Measurements from ENCODE around the gene ELK3.
A peak's percentile ranks its signal among the peaks of the same experiment; 100 is the strongest.

The ELK3 gene

DNA sequence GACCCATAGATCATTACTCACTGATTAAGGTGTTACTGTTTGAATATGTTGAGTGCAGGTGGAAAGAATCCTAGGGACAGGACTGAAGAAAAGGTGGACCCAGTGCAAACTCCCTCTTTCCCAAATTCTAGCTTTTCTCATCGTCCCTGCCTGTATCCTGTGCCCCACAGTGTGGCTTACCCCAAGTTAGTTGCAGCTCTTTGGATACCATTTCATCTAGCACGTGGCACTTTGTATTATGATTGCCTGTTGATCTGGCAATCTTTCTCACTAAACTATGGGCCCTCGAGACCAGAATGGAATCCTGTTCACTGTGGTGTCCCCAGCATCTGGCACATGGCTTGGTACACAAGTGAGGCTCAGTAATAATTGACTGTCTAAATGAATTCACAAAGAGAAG lies 66.5 kb downstream of the ELK3 start:
- DNase-seq: no peak

DNA sequence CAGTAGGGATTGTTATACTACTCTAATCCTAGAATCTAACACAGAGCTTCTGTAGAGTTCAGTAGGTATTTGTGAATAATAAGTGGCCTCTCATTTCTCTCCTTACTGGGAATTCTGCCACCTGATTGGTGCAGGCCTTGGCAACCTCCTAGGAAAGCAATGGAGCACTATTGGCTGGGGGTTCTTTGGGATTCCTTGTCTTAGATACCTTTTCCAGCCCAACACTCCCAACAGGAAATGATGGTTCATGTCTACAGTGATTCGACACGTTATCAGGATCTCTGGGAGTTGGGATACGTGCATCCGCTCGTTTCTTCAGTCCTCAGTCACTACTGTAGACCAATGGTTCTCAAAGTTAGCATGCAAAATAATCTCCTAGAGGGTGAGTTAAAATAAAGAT lies 67.4 kb downstream of the ELK3 start:
- DNase-seq: no peak

DNA sequence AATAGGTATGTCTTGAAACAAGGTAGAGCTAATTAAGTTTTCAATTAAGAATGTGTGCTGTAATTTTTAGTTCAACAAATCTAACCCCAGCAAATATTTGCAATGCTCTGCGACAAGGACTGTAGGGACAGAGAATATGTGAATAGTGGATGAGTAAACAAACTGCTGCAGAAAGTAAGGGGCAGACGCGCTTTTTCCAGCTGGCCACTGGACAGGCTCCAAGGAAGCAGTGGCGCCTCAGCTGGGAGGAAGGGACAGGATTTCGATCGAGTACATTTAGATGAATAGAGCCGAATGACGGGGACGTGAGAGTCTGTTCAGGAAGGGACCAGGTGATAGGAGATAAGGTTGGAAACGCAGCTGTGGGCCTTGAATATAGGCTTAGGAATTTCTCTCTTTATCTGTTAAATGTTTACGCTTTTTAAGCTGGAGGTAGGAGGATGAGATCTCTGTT lies 69.3 kb downstream of the ELK3 start:
- DNase-seq: peak; percentile 88

- DNase-seq: no peak
Observed at GRCh38 chr12:96265400-96265799, 71.2 kb downstream of the ELK3 start.

DNA sequence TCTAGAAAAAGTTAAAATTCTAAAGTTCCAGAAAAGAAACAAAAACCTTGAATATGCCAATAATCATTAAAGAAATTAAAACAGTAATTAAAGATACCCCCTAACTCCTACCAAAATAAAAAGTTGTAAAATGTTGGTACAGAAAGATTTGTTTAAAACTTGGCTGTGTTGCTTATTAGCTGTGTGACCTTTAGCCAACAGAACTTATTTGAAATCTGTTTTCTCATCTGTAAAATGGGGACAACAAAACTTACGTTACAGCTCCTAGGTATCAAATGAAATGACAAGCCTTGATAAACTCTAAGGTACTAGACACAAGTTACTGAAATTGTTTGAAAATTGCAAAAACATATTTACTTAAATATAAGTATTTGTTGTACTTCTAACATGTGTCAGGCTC lies 71.7 kb downstream of the ELK3 start:
- no peak for DNase-seq

DNA sequence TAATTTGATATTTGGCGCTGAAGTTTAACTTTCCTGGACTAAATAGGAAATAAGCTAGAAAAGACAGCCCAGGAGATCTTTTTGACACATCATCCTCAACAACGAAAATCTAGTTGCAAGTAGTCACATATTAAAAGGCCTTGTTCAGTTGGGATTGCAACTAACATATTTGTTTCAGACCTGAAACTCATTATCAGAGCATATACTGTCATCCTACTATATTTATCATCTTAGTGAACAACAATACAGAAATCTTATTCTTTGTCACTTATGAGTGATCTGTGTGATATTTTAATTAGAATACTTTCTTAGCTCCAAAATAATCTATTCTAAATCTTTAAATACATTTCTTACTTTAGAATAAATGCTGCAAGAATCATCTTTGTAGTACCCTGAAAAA lies 72.1 kb downstream of the ELK3 start:
- no peak for DNase-seq

- no peak for DNase-seq
Observed at GRCh38 chr12:96271469-96272199, 77.5 kb downstream of the ELK3 start.

- DNase-seq: no peak
Observed at GRCh38 chr12:96274331-96274730, 80.2 kb downstream of the ELK3 start.

- DNase-seq: no peak
Observed at GRCh38 chr12:96285158-96285557, 91.0 kb downstream of the ELK3 start.

GRCh38 chr12:96289067-96289466 lies 94.9 kb downstream of the ELK3 start:
- DNase-seq: no peak

DNA sequence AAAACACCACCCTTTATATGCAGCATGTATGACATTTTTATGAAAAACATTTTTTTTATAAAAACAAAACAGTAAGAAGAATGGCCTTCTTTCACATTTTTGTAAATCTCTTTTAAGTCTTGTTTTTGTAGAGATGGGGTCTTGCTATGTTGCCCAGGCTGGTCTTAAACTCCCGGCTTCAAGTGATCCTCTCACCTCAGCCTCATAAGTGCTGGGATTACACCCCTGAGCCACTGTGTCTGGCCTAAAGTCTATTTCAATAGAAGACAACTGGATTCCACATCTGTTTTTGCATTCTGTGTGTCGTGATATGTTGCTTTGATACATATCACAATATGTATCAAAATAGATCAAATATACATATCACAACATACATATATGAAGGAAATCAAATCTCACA lies 98.9 kb downstream of the ELK3 start:
- DNase-seq: no peak

DNA sequence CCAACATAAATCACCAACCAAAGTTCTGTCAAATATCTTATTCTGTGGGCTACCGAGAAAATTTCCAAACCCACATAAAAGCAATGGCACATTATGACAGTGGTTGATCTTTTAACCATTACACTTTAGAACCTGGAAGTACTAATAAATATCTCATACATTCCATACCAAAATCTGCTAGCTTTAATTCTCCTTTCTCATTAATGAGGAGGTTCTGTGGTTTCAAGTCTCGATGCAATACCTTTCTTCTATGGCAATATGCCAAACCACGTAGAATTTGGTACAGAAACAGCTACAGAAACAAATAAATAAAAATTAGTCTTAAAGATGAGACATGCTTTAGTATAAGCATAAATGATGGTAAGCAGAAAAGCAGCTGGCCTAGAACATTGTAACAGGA lies 100.7 kb downstream of the ELK3 start:
- DNase-seq: no peak

- no peak for DNase-seq
Observed at GRCh38 chr12:96295532-96296160, 101.5 kb downstream of the ELK3 start.

DNA sequence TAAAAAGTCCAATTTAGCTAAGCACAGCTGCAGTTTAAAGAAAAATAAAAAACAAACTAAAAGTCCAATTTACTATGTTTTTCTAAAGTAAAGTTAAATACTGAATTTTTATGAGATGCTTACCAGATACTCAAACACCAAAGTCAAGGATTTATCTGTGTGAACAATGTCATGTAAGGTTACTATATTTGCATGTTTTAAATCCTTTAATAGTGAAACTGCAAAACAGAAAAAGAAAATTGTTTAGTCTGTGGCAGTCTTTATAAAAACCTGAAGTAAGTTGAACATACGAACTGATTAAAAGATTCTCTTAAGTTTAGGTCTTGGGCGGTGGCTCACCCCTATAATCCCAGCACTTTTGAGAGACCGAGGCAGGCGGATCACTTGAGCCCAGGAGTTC lies 103.3 kb downstream of the ELK3 start:
- no peak for DNase-seq

DNA sequence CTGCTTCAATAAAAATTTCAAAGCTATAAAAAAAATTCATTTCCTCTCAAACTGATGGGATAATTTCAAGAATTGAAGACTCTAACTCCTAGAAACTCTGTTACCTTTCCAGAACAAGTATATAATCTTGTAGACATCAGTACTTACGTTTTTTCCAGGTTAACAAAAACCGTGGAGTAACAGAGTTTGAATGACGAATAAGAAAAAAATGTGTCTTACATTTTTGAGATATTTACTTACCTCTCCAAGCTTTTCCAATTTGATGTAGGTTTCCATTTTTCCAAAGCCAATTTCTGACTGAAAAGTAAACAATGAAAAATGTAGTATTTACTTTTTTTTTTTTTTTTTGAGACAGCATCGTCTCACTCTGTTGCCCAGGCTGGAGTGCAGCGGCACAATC lies 105.9 kb downstream of the ELK3 start:
- no peak for DNase-seq

DNA sequence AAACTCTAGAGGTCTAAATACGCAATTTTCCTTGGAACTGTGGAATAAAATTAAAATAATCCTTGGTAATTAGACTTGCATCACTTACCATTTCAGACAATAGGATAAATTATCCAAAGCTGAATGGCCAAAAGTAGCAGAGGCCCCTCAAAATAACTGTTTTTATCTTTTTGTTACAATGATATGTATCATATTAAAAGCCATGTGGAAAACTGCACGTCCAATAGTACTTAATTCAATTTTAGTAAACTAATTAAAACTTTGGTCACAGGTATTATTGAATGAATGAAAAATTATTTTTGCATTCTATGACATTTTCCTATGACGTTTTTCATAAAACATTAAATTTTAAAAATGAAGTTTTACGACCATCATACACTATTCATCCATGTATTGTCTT lies 107.6 kb downstream of the ELK3 start:
- no peak for DNase-seq

DNA sequence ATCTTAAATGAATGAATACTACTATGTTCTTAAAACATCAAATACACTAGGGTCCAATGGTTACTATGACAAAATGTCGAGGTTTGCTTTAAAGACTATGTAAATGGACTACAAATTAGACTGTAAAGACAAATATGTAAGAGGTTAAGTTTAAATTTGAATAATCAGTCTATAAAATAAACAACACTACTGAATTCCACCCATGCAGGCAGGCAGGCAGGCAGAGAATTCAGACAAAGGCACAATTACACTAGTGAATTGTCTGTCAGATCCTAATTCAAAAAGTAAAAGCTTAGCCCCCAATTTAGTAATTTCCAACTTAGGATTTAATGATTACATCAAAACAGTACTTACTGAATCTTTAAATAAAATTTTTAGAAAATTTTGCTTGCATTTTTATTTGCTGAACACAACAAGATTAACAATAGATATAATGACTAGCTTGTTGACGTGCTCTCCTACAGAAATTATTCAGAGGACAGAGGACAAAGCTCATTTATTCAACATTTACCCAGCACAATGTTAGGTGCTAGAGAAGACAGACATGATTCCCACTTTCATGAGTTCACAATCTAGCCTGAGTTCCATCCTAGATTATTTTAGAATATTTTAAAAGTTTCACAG lies 108.6 kb downstream of the ELK3 start:
- no peak for DNase-seq

- no peak for DNase-seq
Observed at GRCh38 chr12:96303653-96304052, 109.5 kb downstream of the ELK3 start.

- DNase-seq: no peak
Observed at GRCh38 chr12:96305665-96306064, 111.5 kb downstream of the ELK3 start.

- no peak for DNase-seq
Observed at GRCh38 chr12:96308881-96309280, 114.7 kb downstream of the ELK3 start.

DNA sequence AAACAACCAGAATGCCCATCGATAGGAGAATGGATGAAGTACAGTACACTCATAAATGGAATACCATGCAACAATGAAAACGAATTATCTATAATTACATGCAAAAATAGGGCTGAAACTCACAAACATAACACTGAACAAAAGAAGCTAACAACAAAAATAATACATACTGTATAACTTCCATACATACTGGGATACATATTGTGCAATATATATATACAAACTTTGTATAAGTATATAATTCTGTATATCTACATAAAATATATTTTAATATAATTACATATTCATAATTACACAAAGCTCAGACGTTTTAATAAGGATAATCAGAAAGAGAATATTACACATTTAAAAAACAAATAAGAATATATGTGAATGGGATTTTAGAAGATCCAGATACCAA lies 115.9 kb downstream of the ELK3 start:
- no peak for DNase-seq

GRCh38 chr12:96311191-96311590 lies 117.0 kb downstream of the ELK3 start:
- no peak for DNase-seq

- DNase-seq: no peak
Observed at GRCh38 chr12:96313606-96314005, 119.4 kb downstream of the ELK3 start.

GRCh38 chr12:96314723-96315122 lies 120.5 kb downstream of the ELK3 start:
- DNase-seq: no peak

Measured in NCI-H2029 (cell line).